GM23248 (cell line): ENCODE results near the gene TOPAZ1. TPM values are rescaled to one million over a fixed set of nuclear protein-coding genes. Genes with fewer than 3 reads are reported as not detected.
A peak's percentile ranks its signal among the peaks of the same experiment; 100 is the strongest.

Experiments used
- DNase-seq: peaks from one replicate; pipeline ENCODE4 v3.0.0-alpha.2; 2015
- H2AFZ ChIP-seq: fragments of 200-600 bp; sonication (generic); 2 replicates; pipeline ENCODE4 v1.6.1; 2016; ENCODE audit warnings: antibody characterized with exemption
- H3F3A ChIP-seq: fragments of 200-600 bp; sonication (generic); 2 replicates; pipeline ENCODE4 v1.6.1; 2016; ENCODE audit warnings: mild to moderate bottlenecking, antibody characterized with exemption, mixed run types; ENCODE audit not compliant: insufficient read depth
- H3K27ac ChIP-seq: fragments of 200-600 bp; sonication (generic); 2 replicates; pipeline ENCODE4 v1.5.1; 2016; ENCODE audit warnings: mild to moderate bottlenecking
- H3K27me3 ChIP-seq: fragments of 200-600 bp; sonication (generic); replicated peaks from 2 replicates; pipeline ENCODE4 v1.6.1; 2016; ENCODE audit warnings: mild to moderate bottlenecking; ENCODE audit not compliant: insufficient read depth
- H3K36me3 ChIP-seq: fragments of 200-600 bp; sonication (generic); 2 replicates; pipeline ENCODE4 v1.6.1; 2016; ENCODE audit warnings: low read depth, mild to moderate bottlenecking
- H3K4me1 ChIP-seq: fragments of 200-600 bp; sonication (generic); 2 replicates; pipeline ENCODE4 v1.6.1; 2016; ENCODE audit warnings: mild to moderate bottlenecking; ENCODE audit not compliant: insufficient read depth
- H3K4me2 ChIP-seq: fragments of 200-600 bp; sonication (generic); one replicate; pipeline ENCODE4 v1.6.1; 2016; ENCODE audit warnings: mild to moderate bottlenecking; ENCODE audit not compliant: unreplicated experiment
- H3K4me3 ChIP-seq: fragments of 200-600 bp; sonication (generic); 2 replicates; pipeline ENCODE4 v1.5.1; 2016; ENCODE audit warnings: mild to moderate bottlenecking
- H3K79me2 ChIP-seq: fragments of 200-600 bp; sonication (generic); 2 replicates; pipeline ENCODE4 v1.6.1; 2016; ENCODE audit warnings: mild to moderate bottlenecking; ENCODE audit not compliant: insufficient read depth
- H3K9ac ChIP-seq: fragments of 200-600 bp; sonication (generic); 2 replicates; pipeline ENCODE4 v1.6.1; 2016; ENCODE audit warnings: mild to moderate bottlenecking
- H3K9me2 ChIP-seq: fragments of 200-600 bp; sonication (generic); 2 replicates; pipeline ENCODE4 v1.6.1; 2016; ENCODE audit warnings: mixed run types, mild to moderate bottlenecking, moderate library complexity; ENCODE audit not compliant: insufficient read depth
- H3K9me3 ChIP-seq: fragments of 200-600 bp; sonication (generic); one replicate; pipeline ENCODE4 v1.6.1; 2017; ENCODE audit warnings: low read depth
- H4K20me1 ChIP-seq: fragments of 200-600 bp; sonication (generic); 2 replicates; pipeline ENCODE4 v1.6.0; 2016; ENCODE audit not compliant: insufficient read depth
- EZH2 ChIP-seq: fragments of 200-600 bp; sonication (generic); IDR thresholded peaks from 2 replicates; pipeline ENCODE4 v1.6.1; 2018; ENCODE audit warnings: antibody characterized with exemption, mild to moderate bottlenecking; ENCODE audit not compliant: insufficient read depth, poor library complexity, severe bottlenecking
- EZH2phosphoT487 ChIP-seq: fragments of 200-600 bp; sonication (generic); IDR thresholded peaks from 2 replicates; pipeline ENCODE4 v1.6.1; 2018; ENCODE audit warnings: antibody characterized with exemption, moderate library complexity, mild to moderate bottlenecking, low read depth; ENCODE audit not compliant: insufficient read depth
- WGBS, 2 experiments: methylation state at CpG; one replicate each; pipeline ENCODE4 v1.1.6; 2015 to 2017; ENCODE audit warnings: low lambda C conversion rate in 2 of 2, low coverage in 1 of 2; ENCODE audit errors: missing lambda C conversion rate in 2 of 2; 5-methylcytosine and 5-hydroxymethylcytosine counted together
- in situ Hi-C: fragments of 300-500 bp; cut with MboI; formaldehyde crosslinking; loops from 2 replicates; pipeline ENCODE4 v1.15.0; 2020
- polyA plus RNA-seq: library from polyadenylated mRNA; unstranded; fragments of >200 nt; fragmentation: Nextera tagmentation; extraction: Ambion mirVana; gene quantifications from 2 replicates; pipeline ENCODE4 v1.2.1, GENCODE V29; 2016
- total RNA-seq: library from RNA; depleted of rRNA; stranded (reverse); fragments of >200 nt; shearing (Covaris generic); gene quantifications from 2 replicates; pipeline ENCODE4 v1.2.3, GENCODE V29; 2014

TOPAZ1 gene
- total and polyA plus RNA-seq, 2 experiments from 2014 or later = not detected

DNA sequence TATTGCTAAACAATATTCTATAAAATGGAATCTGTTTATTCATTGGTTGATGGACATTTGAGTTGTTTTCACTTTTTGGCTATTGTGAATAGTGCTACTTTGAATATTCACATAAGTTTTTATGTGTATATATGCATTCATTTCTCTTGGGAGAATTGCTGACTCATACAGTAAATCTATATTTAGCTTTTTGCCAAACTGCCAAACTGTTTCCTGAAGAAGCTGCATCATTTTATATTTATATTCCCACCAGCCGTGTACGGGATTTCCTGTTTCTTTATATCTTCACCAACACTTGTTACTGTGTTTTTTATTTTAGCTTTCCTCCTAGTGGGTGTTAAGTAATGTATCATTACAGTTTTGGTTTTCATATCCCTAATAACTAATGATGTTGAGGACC, 84.3 kb downstream of the TOPAZ1 start:
- Histone ChIP-seq H4K20me1 (no peaks in the 10 kb centered on the region), H3K9me3 (no peaks in the 10 kb centered on the region), H3K27ac (no peak overlapping the region), H3K9ac (no peak overlapping the region), H3F3A (no peaks in the 10 kb centered on the region), H3K27me3 (0 out of 2 replicates have a peak, but pooled peaks cover 6% of the 10 kb centered on the region), H3K79me2 (no peaks in the 10 kb centered on the region), H3K4me3 (no peak overlapping the region), H3K4me2 (no peak overlapping the region), H3K4me1 (no peaks in the 10 kb centered on the region), H2AFZ (no peak overlapping the region), H3K36me3 (no peaks in the 10 kb centered on the region), H3K9me2 (no peaks in the 10 kb centered on the region)
- DNase-seq = peak; percentile 57
- WGBS, 2 experiments = 0 to 5% methylated on average over 2 of the region's 2 CpGs
- in situ Hi-C loops = no loop called here
- TF ChIP-seq EZH2 (no peak), EZH2phosphoT487 (no peak)

DNA sequence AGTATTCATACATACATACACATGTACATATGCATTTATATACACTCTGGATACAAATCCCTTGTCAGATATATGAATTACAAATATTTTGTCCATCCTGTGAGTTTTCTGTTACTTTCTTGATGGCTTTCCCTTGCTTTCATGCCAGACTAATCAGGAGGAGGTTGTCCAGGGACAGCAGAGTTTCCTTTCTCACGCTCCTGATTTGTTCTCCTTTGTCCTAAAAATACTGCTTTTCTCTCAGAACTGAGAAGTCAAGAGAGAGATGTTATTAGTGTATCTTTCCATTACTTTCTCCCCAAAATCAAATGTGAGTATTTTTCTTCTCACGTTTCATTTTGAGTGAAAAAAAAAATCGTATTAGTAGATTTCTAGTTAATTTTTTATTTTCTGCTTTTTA, 84.8 kb downstream of the TOPAZ1 start:
- H2AFZ ChIP-seq = no peak overlapping the region
- H3K36me3 ChIP-seq = no peaks in the 10 kb centered on the region
- H3K4me2 ChIP-seq = no peak overlapping the region
- 41 to 45% methylated on average over 3 of the region's 3 CpGs for WGBS, 2 experiments
- no peak overlapping the region for H3K4me3 ChIP-seq
- TF ChIP-seq EZH2phosphoT487 (no peak), EZH2 (no peak)
- H3K79me2 ChIP-seq = no peaks in the 10 kb centered on the region
- no peaks in the 10 kb centered on the region for H3K4me1 ChIP-seq
- in situ Hi-C loops = no loop called here
- no peaks in the 10 kb centered on the region for H3F3A ChIP-seq
- no peak overlapping the region for H3K27ac ChIP-seq
- no peaks in the 10 kb centered on the region for H4K20me1 ChIP-seq
- H3K9ac ChIP-seq = no peak overlapping the region
- DNase-seq = no peak
- H3K9me2 ChIP-seq = no peaks in the 10 kb centered on the region
- no peaks in the 10 kb centered on the region for H3K9me3 ChIP-seq
- 0 out of 2 replicates have a peak, but pooled peaks cover 6% of the 10 kb centered on the region for H3K27me3 ChIP-seq

DNA sequence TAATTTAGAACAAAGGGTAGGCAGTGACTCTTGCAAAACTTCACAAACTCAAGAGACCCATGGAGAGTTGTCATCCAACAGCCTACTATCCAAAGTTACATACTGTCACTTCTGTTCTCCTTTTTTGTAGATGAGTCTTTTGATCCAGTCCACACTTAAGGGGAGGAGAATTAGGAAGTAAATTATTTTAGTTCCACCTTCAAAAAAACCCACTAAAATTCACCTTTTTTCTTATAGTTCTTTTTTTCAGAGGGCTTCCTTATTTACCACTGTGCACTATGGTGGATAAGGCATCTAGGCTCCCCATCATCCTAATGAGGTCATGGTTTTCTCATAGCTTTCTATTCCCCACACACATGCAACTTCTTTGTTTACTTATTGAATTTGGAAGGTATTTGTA, 88.3 kb downstream of the TOPAZ1 start:
- H3K9ac ChIP-seq = no peak overlapping the region
- in situ Hi-C loops = no loop called here

DNA sequence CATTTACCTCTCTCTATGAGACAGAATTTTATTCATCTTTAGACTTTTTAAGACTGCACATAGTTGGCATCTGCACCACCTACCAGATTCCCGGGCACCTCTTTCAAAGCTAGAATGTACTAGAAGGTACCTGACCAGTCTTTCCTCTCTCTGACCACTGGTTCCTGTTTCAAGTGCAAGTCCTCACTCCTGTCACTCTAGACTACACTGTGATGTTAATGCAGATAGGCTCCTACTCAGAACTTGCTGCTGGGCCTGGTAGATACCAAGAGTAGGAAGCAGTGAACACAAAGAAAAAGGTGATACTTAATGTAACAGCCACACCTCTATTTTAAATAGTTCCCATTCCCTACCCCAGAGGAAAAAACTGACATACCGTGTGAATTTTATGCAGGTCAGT, 88.8 kb downstream of the TOPAZ1 start:
- H3K4me3 ChIP-seq = no peak overlapping the region
- no peak for TF ChIP-seq EZH2
- TF ChIP-seq EZH2phosphoT487 = no peak
- no peak overlapping the region for H2AFZ ChIP-seq
- H3K79me2 ChIP-seq = no peaks in the 10 kb centered on the region
- H3K4me1 ChIP-seq = no peaks in the 10 kb centered on the region
- WGBS, 2 experiments = 23 to 31% methylated on average over 2 of the region's 2 CpGs
- H3K9me3 ChIP-seq = no peaks in the 10 kb centered on the region
- H3F3A ChIP-seq = no peaks in the 10 kb centered on the region
- H3K9ac ChIP-seq = no peak overlapping the region
- H3K27me3 ChIP-seq = 0 out of 2 replicates have a peak, but pooled peaks cover 14% of the 10 kb centered on the region
- H4K20me1 ChIP-seq = no peaks in the 10 kb centered on the region
- no peaks in the 10 kb centered on the region for H3K36me3 ChIP-seq
- H3K4me2 ChIP-seq = no peak overlapping the region
- no peak for DNase-seq
- H3K27ac ChIP-seq = no peak overlapping the region
- in situ Hi-C loops = no loop called here
- no peaks in the 10 kb centered on the region for H3K9me2 ChIP-seq

More for the DNA sequence above, 88.3 kb downstream of the TOPAZ1 start:
- Histone ChIP-seq H3K4me2 (no peak overlapping the region), H3K4me1 (no peaks in the 10 kb centered on the region), H3F3A (no peaks in the 10 kb centered on the region), H3K4me3 (no peak overlapping the region), H3K9me3 (no peaks in the 10 kb centered on the region), H2AFZ (no peak overlapping the region), H3K9me2 (no peaks in the 10 kb centered on the region), H4K20me1 (no peaks in the 10 kb centered on the region), H3K79me2 (no peaks in the 10 kb centered on the region), H3K27ac (no peak overlapping the region), H3K27me3 (0 out of 2 replicates have a peak, but pooled peaks cover 14% of the 10 kb centered on the region), H3K36me3 (no peaks in the 10 kb centered on the region)
- no peak for DNase-seq
- TF ChIP-seq EZH2 = no peak

DNA sequence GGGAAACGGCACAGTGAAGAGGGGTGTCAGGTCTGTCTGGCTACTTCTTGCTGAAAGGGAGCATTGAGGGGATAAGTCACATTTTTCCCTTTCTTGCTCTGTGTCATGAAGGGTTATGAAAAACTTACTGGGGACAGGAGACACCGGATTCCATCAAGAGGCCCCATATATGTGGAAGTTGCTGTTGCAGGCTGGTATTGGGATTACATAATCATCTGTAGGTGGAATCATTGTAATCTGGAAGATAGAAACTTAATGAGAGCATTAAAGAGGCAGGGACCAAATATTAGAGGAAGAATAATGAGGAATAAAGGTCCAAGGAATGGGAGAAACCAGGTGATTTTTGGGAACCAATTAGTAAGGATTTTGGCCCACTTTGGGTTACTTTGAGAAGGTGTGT, 92.6 kb downstream of the TOPAZ1 start:
- H3K9me3 ChIP-seq = no peaks in the 10 kb centered on the region
- in situ Hi-C loops = no loop called here
- WGBS, 2 experiments = 56 to 63% methylated on average over 2 of the region's 2 CpGs

More for the DNA sequence above, 92.6 kb downstream of the TOPAZ1 start:
- no peak overlapping the region for H3K4me3 ChIP-seq
- no peak overlapping the region for H3K4me2 ChIP-seq
- no peak overlapping the region for H3K27ac ChIP-seq
- H3K4me1 ChIP-seq = 0 out of 2 replicates have a peak, but pooled peaks cover under 1% of the 10 kb centered on the region
- no peak overlapping the region for H3K9ac ChIP-seq
- no peak for TF ChIP-seq EZH2
- TF ChIP-seq EZH2phosphoT487 = no peak
- H4K20me1 ChIP-seq = no peaks in the 10 kb centered on the region
- H3K9me2 ChIP-seq = no peaks in the 10 kb centered on the region
- peaks cover 6% of the 10 kb centered on the region for H3K79me2 ChIP-seq
- H2AFZ ChIP-seq = no peak overlapping the region
- no peak for DNase-seq
- H3F3A ChIP-seq = no peaks in the 10 kb centered on the region
- 0 out of 2 replicates have a peak, but pooled peaks cover 9% of the 10 kb centered on the region for H3K27me3 ChIP-seq
- H3K36me3 ChIP-seq = no peaks in the 10 kb centered on the region
